ENCODE results near the gene PRICKLE2. TPM values are rescaled to one million over a fixed set of nuclear protein-coding genes. Genes with fewer than 3 reads are reported as not detected.

PRICKLE2 gene
- total RNA-seq, 1 experiment from 2014 or later: 0.26 TPM

DNA sequence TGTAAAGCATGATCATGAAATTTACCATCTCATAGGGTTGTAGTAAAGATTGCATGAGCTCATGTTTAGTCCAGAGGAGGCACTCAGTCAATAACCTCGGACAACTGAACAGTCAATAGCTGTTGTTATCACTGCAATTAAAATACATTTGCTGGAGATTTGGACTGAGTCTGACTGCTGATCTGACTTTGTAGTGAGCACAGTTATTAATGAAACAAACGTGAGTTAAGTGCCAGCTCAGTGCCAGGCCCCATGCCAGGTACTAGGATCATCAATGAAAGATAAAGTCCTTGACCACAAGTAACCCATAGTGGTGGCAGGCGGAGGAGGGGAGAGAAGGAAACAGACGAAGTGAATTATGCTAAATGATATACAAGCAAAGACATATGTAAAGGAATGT, 43.7 kb upstream of the PRICKLE2 start:
- DNase-seq (ENCODE audit: low read depth, low spot score): no peak
- Histone ChIP-seq H3K4me1 (ENCODE audit: control insufficient read depth, insufficient read depth, low read length) (no peaks in the 10 kb centered on the region), H3K9me3 (ENCODE audit: control insufficient read depth, insufficient read depth, low read depth, low read length) (no peaks in the 10 kb centered on the region), H3K36me3 (ENCODE audit: control insufficient read depth, insufficient read depth, low read length) (no peaks in the 10 kb centered on the region), H3K4me3 (ENCODE audit: low read depth in 2 of 2, low read length in 2 of 2) (no peak overlapping the region), H3K27me3 (ENCODE audit: control insufficient read depth, insufficient read depth, low read length) (no peaks in the 10 kb centered on the region), H3K27ac (ENCODE audit: low read length) (no peak overlapping the region)
- intact Hi-C loops (cut with micrococcal nuclease; ENCODE audit: unreplicated experiment): no loop called here
- POLR2A ChIA-PET: no interaction called here
- ATAC-seq: no peak
- no peak for TF ChIP-seq SIN3A (IDR thresholded peaks at IDR 0.05; ENCODE audit: borderline replicate concordance, insufficient read depth, low read depth, low read length)
- no peak for TF ChIP-seq TCF7L2 (IDR thresholded peaks at IDR 0.05; ENCODE audit: low read depth, low read length)
- TF ChIP-seq, protein P1, sequence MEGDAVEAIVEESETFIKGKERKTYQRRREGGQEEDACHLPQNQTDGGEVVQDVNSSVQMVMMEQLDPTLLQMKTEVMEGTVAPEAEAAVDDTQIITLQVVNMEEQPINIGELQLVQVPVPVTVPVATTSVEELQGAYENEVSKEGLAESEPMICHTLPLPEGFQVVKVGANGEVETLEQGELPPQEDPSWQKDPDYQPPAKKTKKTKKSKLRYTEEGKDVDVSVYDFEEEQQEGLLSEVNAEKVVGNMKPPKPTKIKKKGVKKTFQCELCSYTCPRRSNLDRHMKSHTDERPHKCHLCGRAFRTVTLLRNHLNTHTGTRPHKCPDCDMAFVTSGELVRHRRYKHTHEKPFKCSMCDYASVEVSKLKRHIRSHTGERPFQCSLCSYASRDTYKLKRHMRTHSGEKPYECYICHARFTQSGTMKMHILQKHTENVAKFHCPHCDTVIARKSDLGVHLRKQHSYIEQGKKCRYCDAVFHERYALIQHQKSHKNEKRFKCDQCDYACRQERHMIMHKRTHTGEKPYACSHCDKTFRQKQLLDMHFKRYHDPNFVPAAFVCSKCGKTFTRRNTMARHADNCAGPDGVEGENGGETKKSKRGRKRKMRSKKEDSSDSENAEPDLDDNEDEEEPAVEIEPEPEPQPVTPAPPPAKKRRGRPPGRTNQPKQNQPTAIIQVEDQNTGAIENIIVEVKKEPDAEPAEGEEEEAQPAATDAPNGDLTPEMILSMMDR (IDR thresholded peaks at IDR 0.05): no peak
- no peak for TF ChIP-seq REST (IDR thresholded peaks at IDR 0.05; ENCODE audit: insufficient read depth in 1 of 2, low read depth in 2 of 2, low read length in 1 of 2)
- CTCF ChIA-PET: no interaction called here
- BruUV-seq (replicated peaks): no TSS peak
- in situ Hi-C loops (cut with HindIII; ENCODE audit: low pct_unique_long_range_greater_than_20kb, low sequenced_read_pairs): no loop called here

DNA sequence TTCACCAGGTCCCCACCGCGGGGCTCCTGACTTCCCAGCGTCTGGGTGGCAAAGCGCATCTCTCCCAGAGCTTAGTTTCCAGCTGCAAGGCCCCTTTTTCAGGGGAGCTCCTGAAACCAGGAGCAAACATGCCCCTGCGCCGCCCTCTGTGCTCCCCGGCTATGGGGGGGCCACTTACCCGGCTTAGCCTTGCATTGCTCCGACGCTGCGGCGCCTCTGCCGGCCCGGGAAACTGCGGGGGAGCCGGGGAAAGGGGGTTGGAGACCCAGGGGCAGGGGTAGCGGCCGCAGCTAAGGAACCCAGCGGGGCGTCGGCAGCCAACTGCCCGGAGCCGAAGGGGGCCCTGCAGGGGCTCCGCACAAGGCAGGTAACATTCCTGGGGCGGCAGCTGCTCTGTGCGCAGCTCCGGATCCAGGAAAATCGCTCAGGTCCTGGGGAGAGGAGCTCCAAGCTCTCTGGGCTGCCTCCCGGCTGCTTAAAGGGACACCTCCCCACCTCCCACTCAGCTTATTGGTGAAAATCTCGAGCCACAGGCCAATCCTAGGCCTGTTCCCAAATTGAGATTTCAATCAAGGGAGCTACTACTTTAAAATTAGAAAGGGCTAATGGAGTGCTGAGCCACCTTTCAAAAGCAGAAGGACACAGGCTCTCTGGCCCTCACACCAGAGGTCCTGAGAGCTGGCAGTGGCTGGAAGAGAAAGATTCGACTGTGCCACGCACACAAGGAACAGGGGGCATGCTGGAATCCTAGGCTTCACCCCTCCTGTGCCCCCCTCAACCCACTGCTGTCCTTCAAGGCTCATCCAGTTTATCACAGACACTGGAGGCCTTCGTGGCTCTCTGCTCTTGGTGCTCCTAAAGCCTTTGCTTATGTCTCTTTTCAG, 42.7 kb upstream of the PRICKLE2 start:
- Histone ChIP-seq H3K27me3 (ENCODE audit: control insufficient read depth, insufficient read depth, low read length) (no peaks in the 10 kb centered on the region), H3K4me3 (ENCODE audit: low read depth in 2 of 2, low read length in 2 of 2) (no peak overlapping the region), H3K27ac (ENCODE audit: low read length) (no peak overlapping the region), H3K4me1 (ENCODE audit: control insufficient read depth, insufficient read depth, low read length) (no peaks in the 10 kb centered on the region), H3K9me3 (ENCODE audit: control insufficient read depth, insufficient read depth, low read depth, low read length) (no peaks in the 10 kb centered on the region), H3K36me3 (ENCODE audit: control insufficient read depth, insufficient read depth, low read length) (no peaks in the 10 kb centered on the region)
- BruUV-seq (replicated peaks): no TSS peak
- CTCF ChIA-PET: no interaction called here
- in situ Hi-C loops (cut with HindIII; ENCODE audit: low pct_unique_long_range_greater_than_20kb, low sequenced_read_pairs) (no loop called here), intact Hi-C loops (cut with micrococcal nuclease; ENCODE audit: unreplicated experiment) (no loop called here)
- POLR2A ChIA-PET: no interaction called here
- TF ChIP-seq TCF7L2 (IDR thresholded peaks at IDR 0.05; ENCODE audit: low read depth, low read length): no peak
- TF ChIP-seq SIN3A (IDR thresholded peaks at IDR 0.05; ENCODE audit: borderline replicate concordance, insufficient read depth, low read depth, low read length): no peak
- no peak for TF ChIP-seq POLR2AphosphoS5 (IDR thresholded peaks at IDR 0.05; ENCODE audit: low read depth, low read length)
- no peak for TF ChIP-seq REST (IDR thresholded peaks at IDR 0.05; ENCODE audit: insufficient read depth in 1 of 2, low read depth in 2 of 2, low read length in 1 of 2)
- TF ChIP-seq, protein P1 (IDR thresholded peaks at IDR 0.05): no peak
- ATAC-seq (no peak), DNase-seq (ENCODE audit: low read depth, low spot score) (no peak)
